ENCODE data around the gene AGL. TPM values are rescaled to one million over a fixed set of nuclear protein-coding genes. Genes with fewer than 3 reads are reported as not detected.
"Not testable (repeated sequence)": the region's sequence is repeated elsewhere in the genome, so short reads cannot be mapped to it uniquely, and the experiment has no call there.

AGL gene
- total RNA-seq, 1 donor from 2014 or later: 13.4 TPM

GRCh38 chr1:99843760-99844159 is 6.4 kb upstream of the AGL start:
- no peak for DNase-seq (ENCODE audit: low read depth, low spot score)
- TF ChIP-seq CTCF (conservative IDR thresholded peaks at IDR 0.05): no peak
- Mint-ChIP-seq H3K4me3 (no peak overlapping the region), H3K27ac (ENCODE audit: unreplicated experiment) (no peak overlapping the region), H3K9me3 (peaks cover under 1% of the 10 kb centered on the region), H3K4me1 (peaks cover 12% of the 10 kb centered on the region), H3K36me3 (ENCODE audit: low read depth) (peaks cover 2% of the 10 kb centered on the region), H3K27me3 (ENCODE audit: low read depth) (no peaks in the 10 kb centered on the region)

GRCh38 chr1:99845201-99845600 is 5.0 kb upstream of the AGL start:
- not testable (repeated sequence) for H3K4me3 Mint-ChIP-seq; H3K27me3 Mint-ChIP-seq (ENCODE audit: low read depth); H3K9me3 Mint-ChIP-seq; H3K36me3 Mint-ChIP-seq (ENCODE audit: low read depth); DNase-seq (ENCODE audit: low read depth, low spot score); H3K27ac Mint-ChIP-seq (ENCODE audit: unreplicated experiment)
- peaks cover 19% of the 10 kb centered on the region for H3K4me1 Mint-ChIP-seq

DNA sequence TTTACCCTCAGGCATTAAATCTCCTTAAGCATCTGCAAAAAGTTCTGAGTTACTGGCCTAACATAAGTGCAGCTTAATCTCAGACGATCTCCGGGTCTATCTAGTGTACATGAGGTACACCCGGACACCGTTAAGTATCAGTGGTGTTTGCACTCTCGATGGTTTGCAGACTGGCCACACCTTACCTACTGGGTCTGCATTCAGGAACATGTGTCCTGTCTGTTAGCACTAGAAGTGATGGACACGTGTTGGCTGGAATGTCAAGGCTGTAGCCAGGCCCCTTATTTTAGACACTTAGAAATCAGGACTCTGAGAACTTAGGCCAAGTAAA is 783 bp upstream of the AGL start:
- Mint-ChIP-seq H3K4me1 (peaks cover 27% of the 10 kb centered on the region), H3K27me3 (ENCODE audit: low read depth) (no peaks in the 10 kb centered on the region), H3K27ac (ENCODE audit: unreplicated experiment) (peak overlapping the region; percentile 93), H3K9me3 (no peaks in the 10 kb centered on the region), H3K4me3 (peak overlapping the region; percentile 98), H3K36me3 (ENCODE audit: low read depth) (peaks cover 4% of the 10 kb centered on the region)
- DNase-seq (ENCODE audit: low read depth, low spot score): no peak
- TF ChIP-seq CTCF (conservative IDR thresholded peaks at IDR 0.05): no peak

DNA sequence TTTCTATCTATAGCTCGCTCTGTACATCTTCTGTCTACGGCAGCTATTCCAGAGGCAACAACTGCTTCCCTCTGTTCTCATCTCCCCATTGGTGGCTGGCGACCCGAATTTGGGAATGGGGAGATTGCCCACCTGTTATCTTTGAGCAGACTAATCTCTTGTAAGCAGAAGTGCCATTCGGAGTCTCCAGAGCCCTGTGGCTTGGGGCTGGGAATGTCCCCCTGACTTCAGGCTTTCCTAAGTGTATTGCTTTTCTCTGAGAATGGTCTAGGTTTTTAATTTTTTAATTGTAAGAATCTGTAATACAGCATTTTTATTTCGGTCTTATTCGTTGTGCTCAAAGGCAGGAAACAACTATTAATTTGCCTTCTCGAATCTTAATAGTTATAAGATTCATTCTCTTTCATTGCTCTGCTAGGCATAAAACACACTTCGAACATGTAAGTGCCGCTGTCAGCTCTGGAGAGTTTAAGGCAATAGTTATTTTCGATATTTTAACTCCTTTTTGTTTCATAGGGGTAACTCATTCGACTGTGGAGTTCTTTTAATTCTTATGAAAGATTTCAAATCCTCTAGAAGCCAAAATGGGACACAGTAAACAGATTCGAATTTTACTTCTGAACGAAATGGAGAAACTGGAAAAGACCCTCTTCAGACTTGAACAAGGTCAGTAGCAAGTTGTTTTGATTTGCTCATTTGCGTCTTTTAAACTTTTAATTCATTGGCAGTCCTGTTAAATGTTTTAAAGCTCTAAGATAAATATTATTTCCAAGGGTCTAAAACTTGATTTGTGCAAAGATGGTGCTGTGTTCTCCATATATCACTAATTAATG is 514 bp downstream of the AGL start:
- Mint-ChIP-seq H3K27ac (ENCODE audit: unreplicated experiment) (peak overlapping the region; percentile 97), H3K4me1 (peaks cover 27% of the 10 kb centered on the region), H3K36me3 (ENCODE audit: low read depth) (peaks cover 4% of the 10 kb centered on the region), H3K4me3 (peak overlapping the region; percentile 98), H3K9me3 (no peaks in the 10 kb centered on the region), H3K27me3 (ENCODE audit: low read depth) (no peaks in the 10 kb centered on the region)
- TF ChIP-seq CTCF (conservative IDR thresholded peaks at IDR 0.05): no peak
- DNase-seq (ENCODE audit: low read depth, low spot score): no peak

GRCh38 chr1:99851850-99852454 is 1.8 kb downstream of the AGL start:
- H3K27ac Mint-ChIP-seq (ENCODE audit: unreplicated experiment): no peak overlapping the region
- H3K4me3 Mint-ChIP-seq: peak overlapping the region; percentile 75
- no peaks in the 10 kb centered on the region for H3K9me3 Mint-ChIP-seq
- TF ChIP-seq CTCF (conservative IDR thresholded peaks at IDR 0.05): no peak
- DNase-seq (ENCODE audit: low read depth, low spot score): no peak
- no peaks in the 10 kb centered on the region for H3K27me3 Mint-ChIP-seq (ENCODE audit: low read depth)
- H3K36me3 Mint-ChIP-seq (ENCODE audit: low read depth): peaks cover 8% of the 10 kb centered on the region
- H3K4me1 Mint-ChIP-seq: peaks cover 27% of the 10 kb centered on the region

DNA sequence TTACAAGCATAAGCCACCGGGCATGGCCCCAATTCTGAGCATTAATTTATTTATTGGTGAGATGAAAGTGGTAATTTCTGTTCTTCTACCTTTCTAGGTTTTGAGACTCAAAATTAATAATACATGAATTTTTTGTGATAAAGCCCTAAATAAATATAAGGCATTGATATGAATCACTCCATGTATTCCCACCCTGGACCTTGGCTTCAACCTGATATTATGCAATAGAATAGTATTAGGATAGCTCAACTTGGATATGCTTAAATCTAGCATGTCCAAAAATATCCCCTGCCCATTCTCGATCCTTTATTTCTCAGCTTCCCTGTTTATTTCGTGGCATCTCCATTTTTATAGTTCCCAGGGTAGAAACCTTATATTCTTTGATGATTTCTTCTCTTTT is 2.5 kb downstream of the AGL start:
- Mint-ChIP-seq H3K4me1 (peaks cover 27% of the 10 kb centered on the region), H3K27me3 (ENCODE audit: low read depth) (no peaks in the 10 kb centered on the region), H3K4me3 (peak overlapping the region; percentile 32), H3K27ac (ENCODE audit: unreplicated experiment) (no peak overlapping the region), H3K9me3 (no peaks in the 10 kb centered on the region), H3K36me3 (ENCODE audit: low read depth) (peaks cover 8% of the 10 kb centered on the region)
- DNase-seq (ENCODE audit: low read depth, low spot score): no peak
- no peak for TF ChIP-seq CTCF (conservative IDR thresholded peaks at IDR 0.05)
